ENCODE data around the gene XG.
"Not testable (repeated sequence)": the region's sequence is repeated elsewhere in the genome, so short reads cannot be mapped to it uniquely, and the experiment has no call there.

Gene XG

GRCh38 chrX:2781698-2782097 lies 29.9 kb downstream of the XG start:
- no peak for DNase-seq

GRCh38 chrX:2782171-2782570 lies 30.3 kb downstream of the XG start:
- no peak for DNase-seq

GRCh38 chrX:2782778-2783177 lies 30.9 kb downstream of the XG start:
- no peak for DNase-seq

GRCh38 chrX:2784026-2784425 lies 32.2 kb downstream of the XG start:
- DNase-seq: no peak

DNA sequence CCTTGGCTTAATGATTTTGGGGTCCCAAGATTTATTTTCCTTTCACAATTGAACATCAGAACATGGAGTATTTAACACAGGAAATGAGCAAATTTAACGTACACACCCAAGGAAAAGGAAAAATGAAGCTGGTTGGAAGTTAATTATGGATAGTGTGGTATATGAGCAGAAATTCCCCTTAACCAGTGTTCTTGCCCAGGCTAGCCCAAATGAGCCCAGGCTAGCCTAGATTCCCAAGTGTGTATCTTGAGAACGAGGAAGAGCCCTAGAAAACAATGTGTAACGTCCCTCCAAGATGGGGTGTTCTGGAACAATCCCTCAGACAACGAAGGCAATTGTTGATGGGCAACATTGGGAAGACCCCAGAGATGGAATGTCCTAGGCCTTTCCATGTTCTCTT lies 33.7 kb downstream of the XG start:
- no peak for DNase-seq

DNA sequence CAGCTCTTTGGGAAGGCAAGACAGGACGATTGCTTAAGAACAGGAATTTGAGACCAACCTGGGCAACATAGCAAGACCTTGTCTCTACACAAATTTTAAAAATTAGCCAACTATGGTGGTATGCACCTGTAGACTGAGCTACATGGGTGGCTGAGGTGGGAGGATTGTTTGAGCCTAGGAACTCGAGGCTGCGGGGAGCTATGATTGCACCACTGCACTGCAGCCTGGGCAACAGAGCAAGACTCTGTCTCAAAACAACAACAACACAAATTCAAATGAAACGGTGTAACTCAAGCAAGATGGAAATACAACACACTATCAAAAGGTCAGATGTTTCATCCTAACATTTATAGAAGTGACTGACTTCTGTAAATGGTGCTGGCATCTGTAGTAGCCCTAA lies 37.1 kb downstream of the XG start:
- DNase-seq: no peak

DNA sequence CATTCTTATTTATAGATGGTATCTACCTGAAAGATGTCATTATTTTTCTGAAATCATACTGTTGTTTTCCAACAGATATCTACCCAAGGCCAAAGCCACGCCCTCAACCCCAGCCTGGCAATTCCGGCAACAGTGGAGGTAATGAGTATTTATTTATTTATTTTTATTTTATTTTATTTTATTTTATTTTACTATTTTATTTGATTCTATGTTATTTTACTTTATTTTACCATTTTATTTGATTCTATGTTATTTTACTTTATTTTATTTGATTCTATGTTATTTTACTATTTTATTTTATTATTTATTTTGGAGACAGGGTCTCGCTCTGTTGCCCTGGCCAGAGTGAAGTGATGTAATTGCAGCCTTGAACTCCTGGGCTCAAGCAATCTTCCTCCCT lies 37.7 kb downstream of the XG start:
- DNase-seq: no peak

- DNase-seq: no peak
Observed at GRCh38 chrX:2793752-2794151, 41.9 kb downstream of the XG start.

- DNase-seq: no peak
Observed at GRCh38 chrX:2794336-2794735, 42.5 kb downstream of the XG start.

- DNase-seq: not testable (repeated sequence)
Observed at GRCh38 chrX:2796808-2797207, 45.0 kb downstream of the XG start.

- DNase-seq: no peak
Observed at GRCh38 chrX:2799369-2799768, 47.5 kb downstream of the XG start.

- DNase-seq: not testable (repeated sequence)
Observed at GRCh38 chrX:2799980-2800379, 48.1 kb downstream of the XG start.

DNA sequence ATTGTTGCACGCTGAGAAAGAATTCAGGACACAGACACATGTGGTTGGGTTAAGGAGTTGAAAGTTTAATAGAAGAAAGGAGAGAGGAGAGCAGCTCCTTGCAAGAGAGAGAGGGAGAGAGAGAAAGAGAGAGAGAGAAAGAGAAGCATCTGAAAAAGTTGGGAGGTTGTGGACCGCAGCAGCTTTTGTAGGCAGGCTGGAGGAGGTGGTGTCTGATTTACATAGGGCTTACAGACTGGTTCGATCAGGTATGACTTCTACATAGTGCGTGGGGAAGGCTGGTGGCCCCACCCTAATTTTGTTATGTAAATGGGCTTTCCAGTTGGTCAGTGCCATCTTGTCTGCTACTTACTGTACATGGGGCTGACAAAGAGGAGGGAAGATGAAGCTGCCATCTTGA lies 49.4 kb downstream of the XG start:
- no peak for DNase-seq

DNA sequence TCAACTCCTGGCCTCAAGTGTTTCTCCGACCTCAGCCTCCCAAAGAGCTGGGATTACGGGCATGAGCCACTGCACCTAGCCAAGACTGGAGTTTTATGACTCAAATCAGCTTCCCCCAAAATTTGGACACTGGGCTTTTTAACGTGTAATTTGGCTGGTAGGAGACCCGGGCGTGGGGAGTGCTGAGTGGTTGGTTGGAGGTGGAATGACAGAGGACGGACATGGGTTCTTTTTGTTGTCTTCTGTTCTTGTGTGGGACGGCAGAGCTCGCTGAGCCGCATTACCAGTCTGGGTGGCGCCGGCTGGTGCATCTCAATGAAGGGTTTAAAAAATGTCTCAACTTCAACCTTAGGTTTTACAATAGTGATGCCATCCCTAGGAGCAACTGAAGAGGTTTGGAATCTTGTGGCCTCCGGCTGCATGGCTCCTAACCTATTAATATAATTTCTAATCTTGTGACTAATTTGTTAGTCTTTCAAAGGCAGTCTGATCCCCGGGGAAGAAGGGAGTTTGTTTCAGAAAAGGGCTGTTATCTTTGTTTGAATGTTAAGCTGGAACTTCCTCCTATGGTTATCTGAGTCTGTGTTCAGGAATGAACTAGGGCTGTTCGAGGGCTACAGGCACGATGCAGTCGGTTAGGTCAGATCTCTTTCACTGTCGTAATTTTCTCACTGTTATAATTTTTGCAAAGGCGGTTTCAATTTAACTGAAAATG lies 50.7 kb downstream of the XG start:
- DNase-seq: not testable (repeated sequence)

GRCh38 chrX:2803486-2803885 lies 51.6 kb downstream of the XG start:
- not testable (repeated sequence) for DNase-seq

DNA sequence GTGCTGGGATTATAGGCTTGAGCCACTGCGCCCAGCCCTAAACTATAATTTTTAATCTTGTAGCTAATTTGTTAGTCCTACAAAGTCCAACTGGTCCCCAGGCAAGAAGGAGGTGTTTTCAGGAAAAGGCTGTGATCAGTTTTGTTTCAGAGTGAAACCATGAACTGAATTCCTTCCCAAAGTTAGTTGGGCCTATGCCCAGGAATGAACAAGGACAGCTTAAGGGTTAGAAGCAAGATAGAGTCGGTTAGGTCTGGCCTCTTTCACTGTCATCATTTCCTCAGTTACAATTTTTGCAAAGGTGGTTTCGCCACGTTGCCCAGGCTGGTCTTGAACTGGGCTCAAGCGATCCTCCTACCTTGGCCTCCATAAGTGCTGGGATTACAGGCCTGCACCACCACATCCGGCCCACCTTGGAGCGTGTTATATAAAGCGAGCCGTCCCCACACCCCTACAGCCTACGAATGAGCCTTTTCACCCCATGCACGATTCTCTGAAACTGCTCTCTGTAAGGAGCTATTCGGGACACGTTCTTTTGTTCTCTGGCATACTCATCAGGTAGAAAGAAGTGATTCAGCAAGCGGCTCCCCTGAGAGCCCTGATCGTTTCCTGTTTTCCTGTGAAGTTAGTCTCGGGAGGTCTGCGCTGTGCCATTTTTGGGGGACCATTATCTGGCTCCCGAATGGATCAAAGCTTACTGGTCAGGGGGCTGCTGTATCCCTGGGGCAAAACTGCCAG lies 52.4 kb downstream of the XG start:
- DNase-seq: not testable (repeated sequence)

GRCh38 chrX:2804858-2805257 lies 53.0 kb downstream of the XG start:
- DNase-seq: not testable (repeated sequence)

GRCh38 chrX:2811271-2811670 lies 59.4 kb downstream of the XG start:
- DNase-seq: no peak

DNA sequence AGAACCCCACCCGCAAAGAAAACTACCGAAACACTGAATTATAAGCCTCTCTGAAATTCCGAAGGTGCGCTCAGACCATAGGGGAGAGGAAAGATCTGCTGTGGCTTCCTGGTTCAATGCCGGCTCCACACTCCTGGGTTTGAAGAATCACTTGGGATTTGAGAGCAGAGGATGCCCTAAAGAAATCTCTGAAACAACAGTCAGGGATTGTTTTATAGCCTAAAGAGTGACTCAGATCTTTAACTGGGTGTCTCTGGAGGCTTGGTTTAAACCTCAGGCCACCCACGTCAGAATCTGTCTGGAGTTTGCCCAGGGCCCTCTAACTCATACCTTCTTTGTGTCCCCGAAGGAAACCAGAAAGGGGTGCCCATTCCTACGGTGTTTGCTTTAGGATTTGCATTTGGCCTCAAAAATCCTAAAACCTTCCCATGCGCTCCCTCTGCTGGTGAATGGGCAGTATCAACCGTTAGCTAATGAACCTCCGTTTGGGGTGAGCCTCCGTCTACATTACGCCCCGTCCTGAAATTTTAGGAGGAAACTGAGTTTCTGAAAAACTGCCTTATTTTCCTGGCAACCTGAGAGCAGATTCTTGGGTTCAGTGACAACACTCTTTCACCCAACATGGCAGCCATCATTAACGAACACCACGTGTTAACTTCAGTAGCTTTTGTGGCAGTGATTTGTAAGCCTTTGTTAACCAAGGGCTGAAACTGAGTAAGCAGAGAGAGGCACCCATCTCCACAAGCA lies 60.5 kb downstream of the XG start:
- DNase-seq: peak in 2 of 4 experiments; percentile 2 to 10

GRCh38 chrX:2817036-2817435 lies 65.2 kb downstream of the XG start:
- DNase-seq: no peak

DNA sequence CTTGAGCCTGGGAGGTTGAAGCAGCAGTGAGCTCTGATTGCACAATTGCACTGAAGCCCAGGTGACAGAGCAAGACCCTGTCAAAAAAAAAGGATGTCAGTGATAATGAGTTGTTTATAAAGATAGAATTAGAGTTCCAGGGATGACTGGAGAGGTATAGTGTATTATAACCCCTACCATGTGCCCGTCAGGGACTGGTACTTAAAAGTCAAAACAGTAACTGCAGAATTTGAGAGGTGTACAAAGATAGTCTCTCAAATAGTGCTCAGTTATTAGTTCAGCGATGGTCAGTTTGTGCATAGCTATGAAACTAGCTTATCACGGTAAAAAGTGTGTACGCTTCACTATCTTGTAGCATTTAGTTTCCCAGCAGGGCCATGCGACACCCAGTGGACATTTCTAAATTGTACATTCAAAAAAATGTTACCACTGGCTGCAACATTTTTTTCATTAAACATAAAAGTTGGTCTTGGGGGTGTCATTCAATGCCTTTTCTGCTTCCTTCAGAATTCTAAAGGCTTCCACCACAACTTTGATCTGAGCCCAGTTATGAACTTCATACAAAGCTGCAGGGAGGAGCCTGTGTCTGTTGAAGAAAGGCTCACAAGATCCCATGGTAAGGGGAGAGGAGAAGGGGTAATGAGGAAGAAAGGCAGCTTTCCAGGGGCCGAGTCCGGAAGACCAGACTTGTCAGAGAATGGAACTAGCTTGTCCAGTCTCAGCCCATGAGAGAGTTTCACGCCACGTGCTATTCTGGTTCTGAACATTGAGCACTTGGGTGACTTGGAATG lies 67.7 kb downstream of the XG start:
- no peak for DNase-seq

DNA sequence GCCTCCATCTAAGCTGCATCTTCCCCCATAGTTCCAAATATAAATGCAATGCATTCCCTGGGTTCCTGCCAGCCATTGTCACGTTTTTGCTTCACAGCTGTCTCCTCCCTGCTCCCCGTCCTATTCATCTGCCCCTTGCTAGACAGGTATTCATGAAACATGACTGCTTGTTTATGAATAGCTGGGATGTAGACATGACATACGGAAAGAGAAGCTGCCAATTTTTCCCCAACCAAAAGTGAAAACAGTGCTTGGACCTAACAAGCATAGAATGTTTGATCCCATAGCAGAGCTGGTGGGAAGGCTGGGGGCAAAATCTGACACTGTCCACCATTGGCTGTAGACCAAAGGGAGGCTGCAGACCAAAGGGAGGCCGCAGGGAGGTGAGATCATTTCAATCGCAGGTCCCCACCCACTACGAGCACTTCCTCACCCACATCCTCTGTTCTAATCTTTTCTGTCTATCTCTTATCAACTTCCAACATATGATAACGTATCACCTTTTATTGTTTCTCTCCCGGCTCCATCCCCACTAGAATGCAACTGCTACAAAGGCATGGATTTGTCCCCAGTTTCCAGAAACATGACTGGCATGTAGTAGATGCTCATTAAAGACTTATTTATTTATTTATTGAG lies 68.4 kb downstream of the XG start:
- DNase-seq: no peak
